Measurements from ENCODE around the gene QSOX2. TPM values are rescaled to one million over a fixed set of nuclear protein-coding genes. Genes with fewer than 3 reads are reported as not detected.

Gene QSOX2
- total RNA-seq, 1 donor from 2014 or later: 6.1 TPM

DNA sequence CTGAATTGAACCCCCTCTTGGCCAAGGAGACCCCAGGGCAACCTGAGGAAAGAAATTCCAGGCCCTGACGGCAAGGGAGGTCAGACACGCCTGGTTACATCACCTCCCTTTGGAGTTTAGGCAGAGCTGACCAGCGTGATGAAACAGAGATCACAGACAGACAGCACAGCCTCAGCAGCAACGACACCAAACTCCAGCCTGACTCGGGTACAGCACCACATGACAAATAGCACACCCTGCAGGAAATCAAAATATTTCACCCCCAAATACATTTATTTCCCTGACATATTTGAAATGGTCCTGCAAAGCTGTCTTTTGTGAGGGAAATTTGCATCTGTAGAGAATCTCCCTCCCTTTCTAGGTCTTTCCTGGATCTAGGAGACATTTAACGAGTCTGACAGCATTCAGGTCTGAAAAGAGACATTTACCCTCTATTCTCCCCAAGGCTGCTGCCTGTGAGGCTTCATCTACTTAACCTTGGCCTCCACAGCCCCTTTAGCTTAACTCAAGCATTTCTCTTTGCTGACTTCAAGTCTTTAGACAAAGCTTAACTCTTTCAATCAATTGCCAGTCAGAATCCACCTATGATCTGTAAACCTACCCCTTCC is 2.6 kb downstream of the QSOX2 start:
- no peaks in the 10 kb centered on the region for H3K27me3 ChIP-seq
- no peak for DNase-seq (ENCODE audit: extremely low spot score in 2 of 2)
- no peak for TF ChIP-seq POLR2A (IDR thresholded peaks at IDR 0.05)
- TF ChIP-seq POLR2AphosphoS5 (IDR thresholded peaks at IDR 0.05; ENCODE audit: insufficient read depth in 1 of 2, low read depth in 1 of 2): no peak
- TF ChIP-seq, protein P1, sequence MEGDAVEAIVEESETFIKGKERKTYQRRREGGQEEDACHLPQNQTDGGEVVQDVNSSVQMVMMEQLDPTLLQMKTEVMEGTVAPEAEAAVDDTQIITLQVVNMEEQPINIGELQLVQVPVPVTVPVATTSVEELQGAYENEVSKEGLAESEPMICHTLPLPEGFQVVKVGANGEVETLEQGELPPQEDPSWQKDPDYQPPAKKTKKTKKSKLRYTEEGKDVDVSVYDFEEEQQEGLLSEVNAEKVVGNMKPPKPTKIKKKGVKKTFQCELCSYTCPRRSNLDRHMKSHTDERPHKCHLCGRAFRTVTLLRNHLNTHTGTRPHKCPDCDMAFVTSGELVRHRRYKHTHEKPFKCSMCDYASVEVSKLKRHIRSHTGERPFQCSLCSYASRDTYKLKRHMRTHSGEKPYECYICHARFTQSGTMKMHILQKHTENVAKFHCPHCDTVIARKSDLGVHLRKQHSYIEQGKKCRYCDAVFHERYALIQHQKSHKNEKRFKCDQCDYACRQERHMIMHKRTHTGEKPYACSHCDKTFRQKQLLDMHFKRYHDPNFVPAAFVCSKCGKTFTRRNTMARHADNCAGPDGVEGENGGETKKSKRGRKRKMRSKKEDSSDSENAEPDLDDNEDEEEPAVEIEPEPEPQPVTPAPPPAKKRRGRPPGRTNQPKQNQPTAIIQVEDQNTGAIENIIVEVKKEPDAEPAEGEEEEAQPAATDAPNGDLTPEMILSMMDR (IDR thresholded peaks at IDR 0.05): no peak
- H3K4me3 ChIP-seq: no peak overlapping the region
- H3K4me1 ChIP-seq: peaks cover 27% of the 10 kb centered on the region
- no peaks in the 10 kb centered on the region for H3K9me3 ChIP-seq
- intact Hi-C loops (cut with DNase I): no loop called here
- H3K27ac ChIP-seq: no peak overlapping the region
- H3K36me3 ChIP-seq: no peaks in the 10 kb centered on the region

DNA sequence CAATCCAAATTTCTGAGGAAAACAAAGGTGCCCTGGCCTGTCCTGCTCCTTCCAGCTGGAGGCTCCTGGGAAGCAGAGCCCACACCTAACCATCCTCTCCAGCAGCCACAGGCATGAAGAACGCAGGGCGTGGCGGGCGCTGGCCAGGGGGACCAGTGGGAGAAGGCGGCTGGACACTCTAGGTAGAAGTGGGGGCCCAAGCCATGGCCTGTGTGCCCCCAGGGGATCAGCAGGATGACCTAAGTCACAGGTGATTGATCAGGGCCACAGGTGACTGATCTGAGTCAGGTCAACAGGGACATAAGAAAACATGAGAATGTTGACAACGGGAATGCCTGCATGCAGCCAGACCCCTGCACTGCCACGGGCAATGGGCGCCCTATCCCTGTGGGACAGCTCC is 3.4 kb downstream of the QSOX2 start:
- Histone ChIP-seq H3K27ac (no peak overlapping the region), H3K4me3 (no peak overlapping the region), H3K4me1 (peaks cover 27% of the 10 kb centered on the region), H3K36me3 (peaks cover 0 to under 1% of the 10 kb centered on the region in 2 donors), H3K9me3 (no peaks in the 10 kb centered on the region), H3K27me3 (no peaks in the 10 kb centered on the region)
- TF ChIP-seq POLR2AphosphoS5 (IDR thresholded peaks at IDR 0.05; ENCODE audit: insufficient read depth in 1 of 2, low read depth in 1 of 2) (no peak), POLR2A (IDR thresholded peaks at IDR 0.05) (no peak)
- TF ChIP-seq, protein P1 (IDR thresholded peaks at IDR 0.05): no peak
- intact Hi-C loops (cut with DNase I): no loop called here
- no peak for DNase-seq (ENCODE audit: extremely low spot score in 2 of 2)

DNA sequence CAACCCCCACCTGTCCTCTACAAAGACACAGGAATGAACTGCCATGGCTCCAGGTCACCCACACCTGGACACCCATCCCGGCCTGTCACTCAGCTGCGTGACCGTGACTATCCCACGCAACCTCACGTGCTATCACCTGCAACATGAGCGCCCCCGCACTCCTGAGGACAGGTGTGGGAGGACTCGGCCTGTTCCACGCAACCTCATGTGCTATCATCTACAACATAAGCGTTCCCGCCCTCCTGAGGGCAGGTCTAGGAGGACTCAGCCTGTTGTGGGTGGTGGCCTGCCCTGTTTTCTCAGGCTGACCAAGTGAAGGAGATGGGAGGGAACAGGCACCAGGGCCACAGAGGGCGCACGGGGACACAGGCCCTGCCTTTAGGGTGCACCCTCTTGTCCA is 4.1 kb downstream of the QSOX2 start:
- Histone ChIP-seq H3K27me3 (no peaks in the 10 kb centered on the region), H3K4me3 (no peak overlapping the region), H3K27ac (no peak overlapping the region), H3K4me1 (peaks cover 27% of the 10 kb centered on the region), H3K9me3 (no peaks in the 10 kb centered on the region), H3K36me3 (peaks cover 0 to 7% of the 10 kb centered on the region in 2 donors)
- no peak for TF ChIP-seq POLR2A (IDR thresholded peaks at IDR 0.05)
- TF ChIP-seq, protein P1 (IDR thresholded peaks at IDR 0.05): no peak
- no peak for DNase-seq (ENCODE audit: extremely low spot score in 2 of 2)
- intact Hi-C loops (cut with DNase I): no loop called here

DNA sequence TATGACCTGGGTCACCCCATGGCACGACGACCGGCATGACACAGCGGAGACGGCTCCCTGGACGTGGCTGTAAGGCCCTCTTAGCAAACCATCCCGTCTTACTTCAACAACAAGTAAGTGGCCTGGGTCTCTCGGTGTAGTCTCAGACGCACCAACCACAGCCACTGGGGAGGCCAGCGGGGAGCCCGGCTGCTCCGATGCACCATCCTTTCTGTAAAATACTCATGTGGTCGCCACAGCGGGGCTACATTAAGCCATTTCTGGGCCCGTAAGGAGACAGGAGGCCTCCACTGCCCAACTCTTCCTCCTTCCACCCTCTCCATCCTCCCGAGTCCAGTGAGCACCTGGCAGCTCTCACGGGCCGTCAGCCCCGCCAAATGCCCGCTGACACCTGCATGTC is 4.7 kb downstream of the QSOX2 start:
- Histone ChIP-seq H3K9me3 (no peaks in the 10 kb centered on the region), H3K27ac (no peak overlapping the region), H3K4me3 (no peak overlapping the region), H3K27me3 (no peaks in the 10 kb centered on the region), H3K4me1 (peaks cover 25% of the 10 kb centered on the region), H3K36me3 (peaks cover 0 to 7% of the 10 kb centered on the region in 2 donors)
- DNase-seq (ENCODE audit: extremely low spot score in 2 of 2): no peak
- TF ChIP-seq, protein P1 (IDR thresholded peaks at IDR 0.05): no peak
- TF ChIP-seq POLR2A (IDR thresholded peaks at IDR 0.05) (no peak), POLR2AphosphoS5 (IDR thresholded peaks at IDR 0.05; ENCODE audit: insufficient read depth in 1 of 2, low read depth in 1 of 2) (no peak)
- intact Hi-C loops (cut with DNase I): no loop called here

DNA sequence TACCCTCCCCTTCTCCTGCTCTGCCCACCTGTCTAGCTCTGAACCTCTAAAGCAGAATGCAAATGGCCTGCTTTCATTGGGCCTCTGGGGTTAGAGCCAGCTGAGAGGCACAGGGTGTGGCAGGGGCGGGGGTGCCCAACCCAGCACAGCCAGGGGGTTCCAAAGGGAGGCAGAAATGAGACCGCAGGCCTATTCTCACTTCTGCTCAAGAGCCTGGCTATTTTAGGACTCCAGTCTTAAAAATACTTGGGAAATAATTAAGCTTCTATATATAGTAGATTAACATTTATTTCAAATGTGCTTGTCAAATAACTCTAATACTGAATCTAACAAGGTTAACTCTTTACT is 5.7 kb downstream of the QSOX2 start:
- peaks cover 0 to 7% of the 10 kb centered on the region in 2 donors for H3K36me3 ChIP-seq
- no peak overlapping the region for H3K4me3 ChIP-seq
- intact Hi-C loops (cut with DNase I): no loop called here
- no peak overlapping the region for H3K27ac ChIP-seq
- DNase-seq (ENCODE audit: extremely low spot score in 2 of 2): no peak
- TF ChIP-seq POLR2A (IDR thresholded peaks at IDR 0.05) (no peak), POLR2AphosphoS5 (IDR thresholded peaks at IDR 0.05; ENCODE audit: insufficient read depth in 1 of 2, low read depth in 1 of 2) (no peak)
- TF ChIP-seq, protein P1 (IDR thresholded peaks at IDR 0.05): no peak
- H3K27me3 ChIP-seq: no peaks in the 10 kb centered on the region
- peaks cover 20% of the 10 kb centered on the region for H3K4me1 ChIP-seq
- H3K9me3 ChIP-seq: no peaks in the 10 kb centered on the region
